PFSK-1 (cell line): ENCODE measurements around the gene COL4A2.

Experiments
- FOXP2 ChIP-seq: optimal IDR thresholded peaks from 2 replicates; pipeline ENCODE3; 2011; ENCODE audit warnings: borderline replicate concordance, control low read depth, inconsistent platforms; ENCODE audit not compliant: insufficient read depth; ENCODE audit errors: extremely low read length, extremely low read depth
- POLR2AphosphoS5 ChIP-seq: IDR thresholded peaks from 2 replicates; pipeline ENCODE4 v1.6.1; 2012; ENCODE audit warnings: low read depth, mild to moderate bottlenecking, control low read depth, low read length, moderate library complexity
- REST ChIP-seq, 2 experiments: IDR thresholded peaks; 2 replicates each; pipeline versions ENCODE4 v1.6.1 to v1.8.0; 2011 to 2012; ENCODE audit warnings: low read depth in 2 of 2, low read length in 2 of 2, control low read depth in 1 of 2, inconsistent platforms in 1 of 2, mild to moderate bottlenecking in 1 of 2, moderate library complexity in 1 of 2; ENCODE audit not compliant: insufficient read depth in 1 of 2
- SIN3A ChIP-seq: IDR thresholded peaks from 2 replicates; pipeline ENCODE4 v1.6.1; 2012; ENCODE audit warnings: mild to moderate bottlenecking, low read length, moderate library complexity, borderline replicate concordance; ENCODE audit not compliant: insufficient read depth
- TAF1 ChIP-seq: IDR thresholded peaks from 2 replicates; pipeline ENCODE4 v1.6.1; 2012; ENCODE audit warnings: low read length, control low read depth, borderline replicate concordance; ENCODE audit not compliant: insufficient read depth

Gene COL4A2

GRCh38 chr13:110344320-110344719 is 37.2 kb downstream of the COL4A2 start:
- no peak for TF ChIP-seq POLR2AphosphoS5
- TF ChIP-seq TAF1: no peak
- no peak for TF ChIP-seq FOXP2

- no peak for TF ChIP-seq TAF1
Observed at GRCh38 chr13:110345266-110345665, 38.2 kb downstream of the COL4A2 start.

- TF ChIP-seq SIN3A (no peak), TAF1 (no peak), FOXP2 (no peak), POLR2AphosphoS5 (no peak), REST (IDR thresholded peaks at IDR 0.05; ENCODE audit: insufficient read depth in 1 of 2, low read depth in 2 of 2, low read length in 2 of 2) (no peak)
Observed at GRCh38 chr13:110345701-110346100, 38.6 kb downstream of the COL4A2 start.

- TF ChIP-seq TAF1 (no peak), FOXP2 (no peak), POLR2AphosphoS5 (no peak), SIN3A (no peak), REST (IDR thresholded peaks at IDR 0.05; ENCODE audit: insufficient read depth in 1 of 2, low read depth in 2 of 2, low read length in 2 of 2) (no peak)
Observed at GRCh38 chr13:110346661-110347067, 39.6 kb downstream of the COL4A2 start.

- TF ChIP-seq FOXP2 (no peak), SIN3A (no peak), POLR2AphosphoS5 (no peak), TAF1 (no peak), REST (IDR thresholded peaks at IDR 0.05; ENCODE audit: insufficient read depth in 1 of 2, low read depth in 2 of 2, low read length in 2 of 2) (no peak)
Observed at GRCh38 chr13:110347088-110347487, 40.0 kb downstream of the COL4A2 start.

- TF ChIP-seq POLR2AphosphoS5 (no peak), SIN3A (no peak), TAF1 (no peak), REST (IDR thresholded peaks at IDR 0.05; ENCODE audit: insufficient read depth in 1 of 2, low read depth in 2 of 2, low read length in 2 of 2) (no peak), FOXP2 (no peak)
Observed at GRCh38 chr13:110347535-110348308, 40.6 kb downstream of the COL4A2 start.
